Suppressor macrophage (primary cell): Measurements from ENCODE around the gene RACGAP1.

Experiments
- DNase-seq, 4 experiments: peaks; one replicate each; pipeline ENCODE4 v3.0.0-alpha.2; 2020 to 2022

Gene RACGAP1

DNA sequence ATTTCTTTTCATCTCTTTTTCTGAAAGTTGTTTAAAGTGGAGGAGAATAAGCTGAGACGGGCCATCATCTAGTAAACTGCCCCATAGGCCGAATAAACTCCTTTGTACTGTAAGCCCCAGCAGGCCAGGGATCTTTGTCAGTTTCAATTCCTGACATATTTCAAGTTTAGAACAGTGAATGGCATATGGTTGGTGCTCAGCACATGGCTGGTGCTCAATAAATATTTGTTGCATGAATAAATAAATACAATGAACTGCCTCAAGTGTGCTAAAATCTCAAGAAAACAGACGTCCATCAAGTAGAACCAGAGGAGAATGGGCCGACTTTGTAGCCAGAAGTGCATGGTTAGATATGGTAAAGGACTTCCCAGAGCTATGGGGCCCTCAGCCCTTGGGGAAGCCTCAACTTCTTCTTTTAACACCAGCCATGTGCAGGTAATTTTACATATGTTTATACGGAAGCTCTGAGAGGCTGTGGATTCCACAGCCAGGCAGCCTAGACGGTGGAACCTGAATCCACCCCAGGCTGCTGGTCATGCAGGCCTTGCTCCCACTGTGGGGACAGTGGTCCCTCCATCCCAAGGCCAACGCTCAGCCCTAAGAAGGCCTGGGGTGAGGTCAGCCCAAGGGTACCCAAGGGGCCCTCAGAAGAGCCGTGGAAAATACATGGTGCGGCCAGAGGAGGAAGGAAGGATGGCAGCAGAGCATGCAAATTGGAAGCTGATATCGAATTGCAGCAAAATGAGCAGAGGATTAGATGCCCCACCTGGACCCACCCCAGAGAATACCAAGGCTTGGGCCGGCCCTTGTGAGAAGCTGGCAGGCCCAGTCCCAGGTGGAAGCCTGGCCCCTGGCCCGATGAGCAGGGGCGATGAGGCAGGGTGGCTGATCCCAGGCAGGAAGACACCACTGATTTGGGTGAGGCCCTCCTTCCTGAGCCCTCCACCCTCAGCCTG, 83.5 kb downstream of the RACGAP1 start:
- DNase-seq = peak in 1 of 4 experiments; percentile 11

DNA sequence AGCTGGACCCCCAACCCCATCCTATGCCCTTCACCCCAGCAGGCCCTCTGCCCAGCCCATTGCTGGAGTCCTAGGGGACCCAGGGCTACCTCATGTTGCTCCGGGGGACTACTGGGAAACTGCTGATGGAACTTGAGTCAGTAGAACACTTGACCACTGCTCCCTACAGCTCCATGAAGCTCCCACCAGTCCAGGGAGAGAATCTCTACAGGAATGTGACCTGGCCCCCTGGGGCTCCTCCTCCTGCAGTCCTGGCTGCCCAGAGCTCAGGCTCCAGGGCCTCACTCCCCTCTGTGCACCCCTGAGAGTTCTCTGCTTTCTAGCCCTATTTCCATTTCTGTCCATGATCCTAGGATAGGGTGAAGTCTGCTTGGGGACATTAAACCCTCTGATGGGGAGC, 85.6 kb downstream of the RACGAP1 start:
- DNase-seq = peak in 1 of 4 experiments; percentile 0

DNA sequence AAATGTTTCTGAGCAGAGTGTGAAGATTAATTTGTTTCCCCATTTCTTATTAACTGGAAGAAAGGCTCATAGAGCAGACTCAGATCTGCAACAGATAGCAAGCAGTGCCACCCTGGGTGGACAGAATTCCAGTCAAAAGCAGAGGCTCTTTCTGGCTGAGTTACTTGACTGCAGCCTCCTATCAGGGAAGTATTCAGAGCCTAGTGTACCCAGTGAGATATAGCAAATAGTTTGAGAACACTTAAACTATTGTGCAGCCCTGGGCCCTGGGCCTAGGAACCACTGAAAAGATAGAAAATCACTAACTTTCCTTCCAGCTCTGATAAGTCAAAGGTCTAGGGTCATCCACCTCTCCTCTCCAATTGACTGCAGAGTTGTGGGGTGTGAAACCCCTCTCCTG, 86.0 kb downstream of the RACGAP1 start:
- DNase-seq = peak in 1 of 4 experiments; percentile 0
